GM10248 (cell line): Measurements from ENCODE around the gene FNDC4.

Experiments
- CTCF ChIA-PET: fragments of 300-600 bp; sonication (Branson Sonifier 250); formaldehyde crosslinking; extraction: SDS; loops from one replicate; lab custom pipeline; 2021; ENCODE audit warnings: antibody characterized with exemption; lab: Yijun Ruan, JAX
- POLR2A ChIA-PET: fragments of 350-650 bp; sonication (Branson Sonifier 250); formaldehyde crosslinking; extraction: SDS; loops from one replicate; lab custom pipeline; 2020; ENCODE audit warnings: antibody characterized with exemption; lab: Yijun Ruan, JAX
- DNase-seq: peaks from one replicate; pipeline ENCODE4 v3.0.0; 2012; ENCODE audit errors: extremely low spot score
- CTCF ChIP-seq: IDR thresholded peaks from 2 replicates; pipeline ENCODE4 v1.5.1; 2012; ENCODE audit warnings: mild to moderate bottlenecking, low read depth; ENCODE audit errors: extremely low read depth, missing control alignments, control extremely low read depth

Gene FNDC4

GRCh38 chr2:27495840-27496356, 898 bp upstream of the FNDC4 start:
- ChIA-PET POLR2A (no interaction called here), CTCF (no interaction called here)
- TF ChIP-seq CTCF: no peak
- no peak for DNase-seq

GRCh38 chr2:27494284-27494943, 586 bp downstream of the FNDC4 start:
- TF ChIP-seq CTCF: no peak
- POLR2A ChIA-PET: interaction anchor here (0.6 kb wide), 1 partner anchor 1788 kb away, joined by 3 read pairs; no protein-coding TSS in a partner anchor
- no peak for DNase-seq
- CTCF ChIA-PET: interaction anchor here (2.0 kb wide), 1 partner anchor 14 kb away, joined by 4 read pairs; no protein-coding TSS in a partner anchor

DNA sequence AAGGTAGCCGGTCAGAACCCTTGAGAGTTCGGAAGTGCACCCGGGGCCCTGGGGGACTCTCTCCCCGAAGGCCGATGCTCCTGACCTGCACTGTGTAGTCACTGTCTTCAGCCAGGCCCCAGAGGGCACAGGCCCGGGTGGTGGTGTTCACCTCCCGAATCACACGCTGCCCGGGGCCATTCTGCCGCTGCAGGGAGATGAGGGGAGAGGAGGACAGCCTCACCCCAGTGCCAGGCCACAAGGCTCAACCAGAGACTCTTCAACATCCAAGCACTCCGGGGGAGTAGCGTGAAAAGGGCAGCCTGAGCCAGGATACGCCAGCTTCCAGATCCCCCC, 1.1 kb downstream of the FNDC4 start:
- ChIA-PET CTCF (interaction anchor here (2.0 kb wide), 1 partner anchor 14 kb away, joined by 4 read pairs; no protein-coding TSS in a partner anchor), POLR2A (no interaction called here)
- no peak for TF ChIP-seq CTCF
- DNase-seq: no peak

DNA sequence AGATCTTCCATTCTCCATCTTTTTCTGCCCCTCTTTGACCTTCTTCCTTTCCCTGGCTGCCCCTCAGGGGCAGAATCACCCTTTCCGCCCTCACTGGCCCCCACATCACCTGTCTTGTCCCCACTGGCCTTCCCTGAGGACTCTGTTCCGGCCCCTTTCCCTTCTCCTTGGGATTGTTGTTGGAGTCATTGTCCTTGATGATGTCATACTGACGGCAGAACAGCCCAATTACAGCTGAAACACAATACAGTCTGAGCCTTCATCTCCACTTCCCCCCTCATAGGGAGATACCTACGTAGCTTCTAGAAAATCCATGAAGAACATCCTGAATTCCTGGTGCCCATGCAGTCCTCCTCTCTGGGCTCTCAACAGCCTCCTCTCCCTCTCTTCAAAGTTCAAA, 2.4 kb downstream of the FNDC4 start:
- DNase-seq: no peak
- no peak for TF ChIP-seq CTCF
- ChIA-PET POLR2A (no interaction called here), CTCF (interaction anchor here (1.1 kb wide), 1 partner anchor 244 kb away, joined by 3 read pairs; no protein-coding TSS in a partner anchor)

DNA sequence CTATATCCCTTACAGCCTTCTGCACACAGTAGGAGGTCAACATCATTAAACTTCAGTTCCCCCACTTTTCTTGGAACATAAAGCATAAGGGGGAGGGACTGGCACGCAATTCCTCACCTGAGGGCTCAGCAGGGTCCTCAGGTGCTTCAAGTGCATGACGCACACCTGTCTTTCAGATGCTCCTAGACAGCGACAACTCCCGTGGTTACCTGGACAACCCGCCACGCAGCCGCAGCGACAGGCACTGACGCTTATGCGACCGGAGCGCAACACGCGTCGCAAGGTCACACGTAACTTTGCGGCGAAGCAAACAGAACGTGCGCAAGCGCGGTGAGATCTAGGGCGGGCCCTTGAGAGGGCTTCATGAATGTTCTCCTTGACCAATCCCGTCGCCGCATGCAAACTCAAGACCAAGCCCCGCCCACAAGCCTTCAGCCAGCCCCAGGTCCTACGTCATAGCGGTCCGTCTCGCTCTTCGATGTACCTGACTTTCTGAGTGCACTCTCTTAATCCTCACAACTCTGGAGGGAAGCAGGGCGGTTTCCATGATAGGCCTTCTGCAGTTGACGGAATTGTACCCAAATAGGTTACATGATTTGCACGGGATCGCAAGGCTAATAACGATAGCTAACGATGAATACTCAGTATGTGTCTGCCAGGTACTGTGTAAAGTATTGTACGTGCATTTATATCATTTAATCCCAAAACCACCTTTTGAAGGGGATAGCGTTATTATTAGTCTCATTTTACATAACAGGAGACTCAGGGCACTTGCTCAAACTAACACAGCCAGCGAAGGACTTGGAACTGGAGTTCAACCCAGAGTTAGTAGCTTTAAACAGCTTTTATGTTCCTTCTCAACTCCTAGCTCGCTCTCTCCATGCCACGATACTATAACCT, 5.3 kb downstream of the FNDC4 start, which contains the start of gene IFT172:
IFT172 (minus strand) TSS at position 246 of the 900 bp plus-strand sequence; CDS start at position 156, 90 bp downstream.
- POLR2A ChIA-PET: no interaction called here

More for the DNA sequence above, 5.3 kb downstream of the FNDC4 start, which contains the start of gene IFT172:
- DNase-seq: peak; percentile 96
- no peak for TF ChIP-seq CTCF
- CTCF ChIA-PET: interaction anchor here (1.9 kb wide), 1 partner anchor 194 kb away, joined by 5 read pairs; no protein-coding TSS in a partner anchor
